ENCODE measurements around the gene KIRREL3.
A peak's percentile ranks its signal among the peaks of the same experiment; 100 is the strongest.

Gene KIRREL3

DNA sequence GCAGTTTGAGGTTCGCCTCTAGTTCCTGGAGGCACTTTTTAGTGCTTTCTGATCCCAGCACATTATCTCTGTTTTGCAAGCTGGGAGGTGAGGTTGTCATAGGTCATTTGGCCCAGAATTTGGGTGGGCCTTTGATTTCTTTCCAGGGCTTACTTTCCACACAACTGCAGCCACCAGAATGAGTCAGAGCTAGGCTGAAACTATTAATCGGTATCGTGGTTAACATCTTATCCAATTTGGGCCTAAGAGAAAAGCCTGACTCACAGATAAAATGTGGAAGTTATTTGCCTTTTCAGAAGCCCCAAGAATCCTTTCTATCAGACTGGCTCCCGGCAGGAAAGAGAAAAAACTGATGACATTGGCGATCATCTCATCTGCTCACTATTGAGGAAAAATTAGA, 166.4 kb downstream of the KIRREL3 start:
- no peak for DNase-seq

GRCh38 chr11:126833065-126833464, 167.5 kb downstream of the KIRREL3 start:
- no peak for DNase-seq

GRCh38 chr11:126832387-126832786, 168.2 kb downstream of the KIRREL3 start:
- DNase-seq: no peak

DNA sequence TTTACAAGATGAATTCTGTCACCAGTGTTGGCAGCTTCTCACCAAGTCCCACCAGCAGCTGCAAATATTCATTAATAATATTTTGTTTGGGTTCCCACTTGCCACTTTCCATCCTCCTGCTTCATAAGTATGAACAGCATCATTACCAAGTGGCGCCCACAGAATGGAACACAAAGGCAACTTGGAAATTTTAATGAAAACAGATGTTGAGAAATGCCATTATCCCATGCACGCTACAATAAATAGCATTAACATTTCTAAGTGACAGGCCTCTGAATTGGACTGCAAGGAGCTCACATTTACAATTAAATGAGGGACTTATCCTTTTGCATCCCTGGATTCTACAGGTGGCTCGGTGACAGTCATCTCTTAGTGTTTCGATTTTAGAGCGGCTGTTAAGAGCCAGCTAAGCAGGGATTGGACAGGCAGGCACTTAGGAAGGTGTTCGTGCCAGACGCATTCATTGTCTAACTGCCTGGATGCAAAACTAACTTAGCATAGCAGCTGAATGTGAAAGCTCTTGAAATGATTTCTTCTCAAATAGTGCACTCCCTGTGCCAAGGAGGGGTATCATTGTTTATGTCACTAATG, 170.3 kb downstream of the KIRREL3 start:
- DNase-seq: no peak

DNA sequence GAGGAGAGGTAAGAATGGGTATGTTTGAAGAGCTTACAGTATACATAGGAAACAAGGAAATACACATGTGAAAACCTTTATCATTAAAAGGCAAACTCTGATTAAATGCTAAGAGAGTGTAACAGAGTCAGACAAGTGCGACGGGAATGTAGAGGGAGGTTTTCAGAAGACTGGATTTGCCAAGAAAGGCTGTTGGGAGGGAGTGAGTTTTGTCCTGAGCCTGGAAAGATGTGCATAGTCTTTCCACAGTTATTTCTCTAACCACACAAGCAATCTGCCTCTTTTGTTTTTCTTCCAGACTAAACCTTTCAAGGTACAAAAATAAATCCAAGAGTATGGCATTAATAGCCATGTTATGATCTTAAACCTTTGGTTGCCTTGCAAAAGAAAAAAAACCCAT, 170.9 kb downstream of the KIRREL3 start:
- DNase-seq: no peak

DNA sequence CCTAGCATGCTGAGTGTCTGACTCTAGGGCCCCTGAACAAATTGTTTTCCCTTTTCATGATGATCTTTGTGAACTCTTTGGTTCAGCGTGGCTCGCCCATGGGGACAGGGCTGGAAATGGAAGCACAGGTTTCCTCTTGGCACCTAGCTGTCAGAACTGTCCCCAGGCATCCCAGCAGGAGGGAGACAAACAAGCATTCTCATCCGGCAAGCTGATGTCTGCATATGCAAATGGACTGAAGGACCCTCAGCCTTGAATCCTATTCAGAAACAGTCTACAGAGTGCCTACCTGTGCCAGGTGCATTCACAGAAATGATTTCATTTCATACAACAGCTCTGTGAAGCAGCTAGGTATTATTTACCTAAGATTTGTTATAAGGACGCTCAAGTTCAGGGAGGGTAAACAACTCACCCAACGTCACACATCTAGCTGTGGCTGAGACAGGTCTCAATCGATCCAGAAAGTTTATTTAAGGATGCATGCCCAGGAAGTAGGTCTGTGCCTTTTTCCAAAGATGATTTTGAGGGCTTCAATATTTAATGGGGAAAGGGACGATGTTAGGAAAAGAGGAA, 176.4 kb downstream of the KIRREL3 start:
- DNase-seq: no peak

- DNase-seq: no peak
Observed at GRCh38 chr11:126823274-126823673, 177.3 kb downstream of the KIRREL3 start.

- no peak for DNase-seq
Observed at GRCh38 chr11:126821827-126822226, 178.7 kb downstream of the KIRREL3 start.

- DNase-seq: no peak
Observed at GRCh38 chr11:126819194-126819593, 181.4 kb downstream of the KIRREL3 start.

- DNase-seq: no peak
Observed at GRCh38 chr11:126817523-126818450, 182.8 kb downstream of the KIRREL3 start.

GRCh38 chr11:126817096-126817495, 183.5 kb downstream of the KIRREL3 start:
- DNase-seq: peak in 1 of 51 donors; percentile 8

GRCh38 chr11:126816645-126817044, 183.9 kb downstream of the KIRREL3 start:
- DNase-seq: no peak

DNA sequence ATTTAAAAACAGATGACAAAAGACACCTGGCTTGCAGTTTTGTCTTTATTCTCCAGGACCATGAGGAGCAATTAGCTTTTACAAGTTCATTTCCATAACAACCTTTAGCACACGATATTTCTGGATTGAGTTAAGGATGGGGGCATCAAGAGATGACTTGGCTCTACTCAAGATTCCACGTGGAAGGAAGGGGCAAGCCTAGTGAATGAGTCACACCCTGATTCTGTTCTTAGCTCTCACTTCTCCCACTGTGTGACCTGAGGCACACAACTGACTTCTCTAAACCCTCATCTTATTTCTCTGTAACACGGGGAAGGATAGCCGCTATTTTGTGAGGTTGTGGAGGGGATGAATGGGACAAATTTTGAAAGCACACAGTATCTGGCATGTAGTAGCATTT, 185.5 kb downstream of the KIRREL3 start:
- DNase-seq: no peak

DNA sequence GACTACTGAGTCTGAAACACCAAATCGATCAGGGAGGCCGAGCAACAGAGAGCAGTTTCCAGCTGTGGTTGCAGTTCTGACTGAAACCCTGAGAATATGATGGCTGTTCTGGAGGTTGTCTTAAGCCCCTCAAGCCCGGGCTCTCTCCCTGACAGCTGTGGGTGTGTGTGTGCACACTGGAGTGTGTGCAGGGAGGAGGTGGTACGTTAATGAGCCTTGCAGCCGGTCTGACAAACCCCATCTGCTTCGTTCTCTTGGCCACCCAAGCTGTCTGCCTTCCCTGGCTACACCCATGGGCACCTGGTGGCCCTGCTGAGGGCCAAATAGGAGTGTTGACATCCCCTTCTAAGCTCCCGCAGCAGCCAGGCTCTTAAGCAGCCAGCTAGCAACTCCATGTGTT, 189.8 kb downstream of the KIRREL3 start:
- no peak for DNase-seq

DNA sequence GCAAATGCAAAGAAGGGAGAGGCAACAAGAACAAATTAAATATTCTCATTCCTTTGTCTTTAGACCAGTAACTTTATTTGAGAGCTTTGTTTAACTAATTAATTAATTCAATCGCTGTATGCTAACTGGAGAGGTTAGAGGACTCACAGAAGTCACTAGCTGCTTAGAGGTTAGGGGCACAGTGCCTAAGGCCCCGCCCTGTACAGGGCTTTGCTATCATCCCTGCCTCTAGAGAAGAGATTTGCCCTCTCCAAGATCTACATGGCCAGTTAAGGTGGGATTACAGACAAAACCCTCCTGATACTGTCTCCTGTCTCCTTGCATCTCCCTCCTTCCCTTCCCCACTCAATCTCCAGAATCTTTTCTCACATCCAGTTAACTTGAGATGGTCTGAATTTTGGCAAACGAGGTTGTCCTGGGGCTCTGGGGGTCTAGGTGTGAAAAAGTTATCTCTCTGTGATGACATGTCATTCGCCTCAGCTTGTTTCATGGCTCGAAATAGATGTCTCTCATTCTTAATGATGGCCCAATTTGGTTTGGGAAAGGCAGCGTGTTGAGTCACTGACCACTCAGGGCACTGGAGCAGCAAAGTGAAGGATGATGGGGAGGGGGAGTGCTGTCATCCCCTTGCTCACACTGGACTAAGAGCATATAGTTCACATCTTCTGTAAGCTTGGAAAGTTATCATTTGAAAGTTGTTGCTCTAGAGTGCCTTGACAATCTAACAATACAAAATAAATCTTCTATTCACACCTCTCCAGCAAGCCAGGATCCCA, 190.9 kb downstream of the KIRREL3 start:
- no peak for DNase-seq

GRCh38 chr11:126808836-126809235, 191.7 kb downstream of the KIRREL3 start:
- DNase-seq: peak in 14 of 51 donors; percentile 5 to 73 (median 18)

DNA sequence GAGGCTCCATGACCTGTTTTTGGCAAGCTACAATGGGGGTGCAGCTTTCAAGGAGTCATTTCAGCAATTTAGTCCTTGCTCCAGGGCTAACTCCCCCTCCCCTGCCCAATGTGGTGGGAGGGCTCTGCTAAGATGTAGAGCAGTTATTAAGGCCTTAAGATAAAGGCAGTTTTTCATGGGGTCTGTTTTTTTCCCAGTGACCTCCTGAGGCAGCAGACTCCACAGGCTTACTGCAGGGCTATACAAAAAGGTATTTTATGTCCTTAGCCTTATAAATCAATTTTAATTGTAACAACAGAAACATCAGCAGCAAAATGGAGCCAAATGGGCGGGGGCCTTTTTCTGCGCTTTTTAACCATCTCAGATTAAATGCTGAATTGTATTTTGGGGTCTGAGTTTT, 192.3 kb downstream of the KIRREL3 start:
- no peak for DNase-seq

- DNase-seq: no peak
Observed at GRCh38 chr11:126805870-126806269, 194.7 kb downstream of the KIRREL3 start.

DNA sequence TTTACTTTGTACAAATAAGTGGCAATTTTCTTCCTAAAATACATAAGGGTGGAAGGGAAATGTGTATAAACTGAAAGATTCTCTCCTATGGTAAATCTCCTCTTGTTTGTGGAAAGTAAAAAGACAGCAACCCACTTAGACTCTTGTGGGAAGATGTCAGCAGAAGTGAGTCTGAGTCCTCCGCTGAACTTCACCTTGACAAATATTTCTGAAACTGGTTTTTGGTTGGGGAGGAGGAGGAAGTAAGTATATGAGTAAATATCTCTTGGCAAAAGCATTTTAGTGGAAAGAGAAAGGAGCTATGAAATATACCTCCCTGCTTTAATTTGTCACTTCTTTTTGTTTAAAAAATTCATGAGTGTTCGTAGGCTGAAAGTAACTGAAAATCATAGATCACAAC, 196.2 kb downstream of the KIRREL3 start:
- DNase-seq: no peak

GRCh38 chr11:126800009-126800408, 200.6 kb downstream of the KIRREL3 start:
- DNase-seq: no peak

DNA sequence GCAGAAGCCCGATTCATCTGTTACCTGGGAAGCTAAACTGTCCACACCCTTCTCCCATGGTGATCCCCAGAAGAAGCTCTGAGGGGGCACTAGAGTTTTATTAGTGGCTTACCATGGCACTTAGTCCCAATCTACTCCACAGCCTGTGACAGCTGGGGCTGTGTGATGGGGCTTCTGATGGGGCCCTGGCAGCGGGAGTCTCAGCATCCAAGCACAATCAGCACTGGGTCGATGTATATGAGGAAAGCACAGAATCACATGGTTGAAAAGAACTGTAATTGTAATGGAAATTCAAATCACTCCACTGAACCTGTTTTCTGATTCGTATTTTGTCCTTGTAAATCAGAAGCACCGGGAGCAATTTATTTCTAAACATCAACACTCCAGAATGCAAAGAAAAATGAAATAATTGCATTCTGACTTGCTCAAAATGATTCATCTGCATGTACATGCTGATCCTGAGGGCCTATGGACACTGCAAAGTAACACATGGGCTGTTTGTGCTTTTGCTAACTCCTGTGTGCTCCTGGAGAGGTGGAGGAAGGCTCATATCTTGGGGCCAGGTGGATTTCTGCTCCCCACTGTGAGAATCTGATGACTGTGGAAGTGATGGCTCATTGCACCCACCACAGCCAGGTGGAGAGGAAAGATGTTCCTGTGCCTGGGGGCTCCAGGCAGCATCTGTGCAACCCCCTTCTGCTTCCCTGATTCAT, 203.0 kb downstream of the KIRREL3 start:
- no peak for DNase-seq
